GM12891 (cell line): ENCODE data around the gene RNF17.
"Not testable (repeated sequence)": the region's sequence is repeated elsewhere in the genome, so short reads cannot be mapped to it uniquely, and the experiment has no call there.

ENCODE experiments used
- DNase-seq: peaks from one replicate; pipeline ENCODE4 v3.0.0; 2011; ENCODE audit warnings: low spot score; ENCODE audit not compliant: insufficient read length
- FAIRE-seq: peaks from 2 replicates; lab custom pipeline; 2011; peaks lifted over from hg19 to GRCh38; lab: Jason Lieb, UNC
- PAX5 ChIP-seq: IDR thresholded peaks from 2 replicates; pipeline ENCODE4 v1.6.1; 2011; ENCODE audit warnings: low read length, moderate library complexity, mild to moderate bottlenecking; ENCODE audit not compliant: insufficient read depth, severe bottlenecking
- POLR2A ChIP-seq: IDR thresholded peaks from 2 replicates; pipeline ENCODE4 v1.6.1; 2011; ENCODE audit warnings: low read depth, low read length, control low read depth
- POLR2AphosphoS5 ChIP-seq: IDR thresholded peaks from 2 replicates; pipeline ENCODE4 v1.6.1; 2011; ENCODE audit warnings: low read depth, low read length, control low read depth
- POU2F2 ChIP-seq: IDR thresholded peaks from 2 replicates; pipeline ENCODE4 v1.6.1; 2011; ENCODE audit warnings: low read depth, mild to moderate bottlenecking, control low read depth, low read length, moderate library complexity
- SPI1 ChIP-seq: IDR thresholded peaks from 2 replicates; pipeline ENCODE4 v1.6.1; 2011; ENCODE audit warnings: low read depth, low read length, control low read depth
- TAF1 ChIP-seq: IDR thresholded peaks from 2 replicates; pipeline ENCODE4 v1.6.1; 2011; ENCODE audit warnings: low read depth, low read length, control low read depth

RNF17 gene

GRCh38 chr13:24730873-24731567 lies 32.9 kb upstream of the RNF17 start:
- DNase-seq: not testable (repeated sequence)
- peak; percentile 77 for FAIRE-seq
- TF ChIP-seq SPI1: peak; percentile 70

DNA sequence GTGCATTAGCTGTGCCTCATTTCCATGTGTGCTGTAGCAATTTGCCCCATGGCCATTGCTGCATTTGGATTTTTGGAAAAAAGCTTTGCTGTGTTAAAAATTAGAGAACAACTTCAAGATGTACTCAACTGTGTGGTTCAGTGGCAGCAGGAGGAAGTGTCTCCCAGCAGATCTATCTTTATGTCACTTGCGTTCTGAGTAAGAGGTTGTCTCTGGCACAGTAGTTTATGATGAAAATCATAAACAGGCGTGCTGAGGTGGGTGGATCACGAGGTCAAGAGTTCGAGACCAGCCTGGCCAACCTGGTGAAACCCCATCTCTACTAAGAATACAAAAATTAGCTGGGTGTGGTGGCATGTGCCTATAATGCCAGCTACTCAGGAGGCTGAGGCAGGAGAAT lies 29.0 kb upstream of the RNF17 start:
- TF ChIP-seq POLR2AphosphoS5: no peak
- TF ChIP-seq POLR2A: no peak
- no peak for TF ChIP-seq TAF1
- no peak for TF ChIP-seq POU2F2
- peak; percentile 73 for TF ChIP-seq SPI1
- FAIRE-seq: peak; percentile 69
- no peak for DNase-seq

DNA sequence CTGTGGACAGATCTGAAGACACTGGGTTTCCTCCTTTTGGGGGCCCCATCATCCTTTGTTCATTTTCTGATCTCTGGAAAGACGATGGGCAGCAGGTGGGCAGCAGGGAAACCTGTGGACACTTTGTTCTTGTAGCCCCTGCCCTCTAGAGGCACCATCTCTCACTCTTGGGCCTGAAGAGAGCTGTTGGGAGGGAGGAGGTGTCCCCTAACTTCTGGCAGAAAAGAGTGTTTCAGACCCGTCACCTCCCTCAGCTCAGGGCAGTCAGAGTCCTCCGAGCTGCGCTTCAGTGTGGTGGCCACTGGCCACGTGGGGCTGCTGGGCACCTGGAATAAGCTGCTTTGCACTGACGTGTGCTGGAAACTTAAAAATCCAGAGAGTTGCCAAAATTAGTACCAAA lies 26.9 kb upstream of the RNF17 start:
- TF ChIP-seq SPI1 (no peak), PAX5 (no peak), POLR2AphosphoS5 (no peak), POLR2A (no peak), TAF1 (no peak), POU2F2 (no peak)
- FAIRE-seq: no peak
- DNase-seq: no peak

GRCh38 chr13:24738366-24738847 lies 25.6 kb upstream of the RNF17 start:
- FAIRE-seq (no peak), DNase-seq (no peak)
- TF ChIP-seq PAX5 (no peak), POU2F2 (no peak), SPI1 (no peak), POLR2AphosphoS5 (no peak), POLR2A (no peak), TAF1 (no peak)

DNA sequence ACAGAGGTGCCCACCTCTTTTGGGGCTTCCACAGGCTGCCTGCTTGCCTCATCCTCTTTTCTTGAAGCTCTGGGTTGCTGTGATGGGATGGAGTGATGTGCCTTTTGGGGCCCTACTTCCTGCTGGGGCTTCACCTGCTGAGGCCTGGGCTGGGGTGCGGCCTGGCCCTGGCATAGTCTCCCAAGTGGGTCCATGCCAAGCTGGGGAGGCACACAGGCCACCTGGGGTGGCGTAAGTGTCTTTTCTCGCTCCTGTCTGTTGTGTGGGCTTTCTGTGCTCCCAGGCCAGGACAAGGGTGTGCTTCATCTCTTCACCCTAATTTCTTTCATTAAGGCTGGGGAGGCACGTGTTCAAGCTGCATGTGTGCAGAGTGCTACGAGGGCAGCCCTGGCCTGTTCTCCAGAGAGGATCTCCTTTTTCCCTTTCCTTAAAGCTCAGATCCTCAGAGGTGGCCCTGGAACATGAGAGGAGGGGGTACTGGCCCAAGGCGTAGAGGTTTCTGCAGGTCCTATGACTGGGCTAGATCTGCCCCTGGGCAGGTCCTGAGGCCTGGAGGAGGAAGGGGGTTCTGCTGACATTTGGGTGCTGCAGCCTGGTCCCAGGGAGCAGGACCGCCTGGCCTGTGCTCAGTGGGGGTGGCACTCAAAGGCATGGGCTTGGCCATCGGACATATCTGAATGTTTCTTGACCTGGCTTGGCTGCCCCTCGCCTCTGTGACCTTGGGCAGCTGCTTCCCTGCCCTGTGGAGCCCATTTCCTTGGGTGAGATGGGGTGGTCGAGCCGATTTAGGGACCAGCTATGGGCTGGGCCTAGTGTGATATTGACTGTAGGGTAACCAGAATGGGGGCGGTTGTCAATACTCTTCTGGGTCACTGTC lies 23.7 kb upstream of the RNF17 start:
- DNase-seq: no peak
- TF ChIP-seq POU2F2 (no peak), SPI1 (no peak), POLR2A (no peak), POLR2AphosphoS5 (no peak)
- FAIRE-seq: no peak

- TF ChIP-seq POU2F2: no peak
- DNase-seq: no peak
- peak; percentile 33 for FAIRE-seq
Measured at GRCh38 chr13:24741016-24741662, 22.8 kb upstream of the RNF17 start.

DNA sequence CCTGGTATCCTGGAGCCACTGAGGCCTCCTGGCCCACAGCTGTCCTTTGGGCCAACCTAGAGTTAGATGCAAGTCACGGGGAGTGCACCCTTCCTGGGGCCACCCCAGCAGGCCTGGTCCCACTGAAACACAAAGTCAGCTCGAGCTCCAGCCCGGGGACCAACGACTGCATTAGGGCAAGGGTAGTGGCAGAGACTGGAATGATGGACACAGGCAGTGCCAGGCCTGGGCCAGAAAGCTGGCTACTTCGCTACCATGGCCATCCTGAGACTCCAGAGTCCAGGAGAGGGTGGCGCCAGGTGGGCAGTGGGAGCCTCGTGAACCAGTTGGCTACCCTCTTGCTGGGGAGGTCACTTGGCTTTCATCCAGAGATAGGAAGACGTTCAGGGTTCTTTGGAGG lies 22.2 kb upstream of the RNF17 start:
- TF ChIP-seq PAX5: no peak
- FAIRE-seq (no peak), DNase-seq (no peak)

DNA sequence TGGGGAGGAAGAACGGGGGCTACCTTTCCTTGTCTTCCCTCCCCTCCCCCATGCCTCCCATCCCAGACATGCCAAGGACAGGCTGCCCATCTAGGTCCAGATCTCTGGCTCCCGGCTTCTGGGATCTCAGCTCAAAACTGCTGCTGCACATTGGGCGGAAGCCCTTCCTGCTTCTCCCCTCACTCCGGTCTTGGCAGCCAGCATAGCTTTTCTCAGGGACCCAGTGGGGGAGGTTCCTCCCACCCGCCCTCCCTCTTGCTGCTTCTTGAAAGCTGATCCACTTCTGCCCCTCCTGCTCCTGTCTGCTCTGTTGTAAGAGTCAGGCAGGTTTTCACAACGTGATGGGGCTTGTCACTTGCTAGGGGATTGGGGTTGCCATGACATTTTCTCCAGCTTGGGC lies 21.7 kb upstream of the RNF17 start:
- FAIRE-seq: no peak
- TF ChIP-seq POU2F2: no peak
- TF ChIP-seq POLR2AphosphoS5: no peak
- DNase-seq: no peak

- TF ChIP-seq SPI1 (no peak), POLR2AphosphoS5 (no peak), POU2F2 (no peak), PAX5 (no peak), TAF1 (no peak), POLR2A (no peak)
- DNase-seq (no peak), FAIRE-seq (no peak)
Measured at GRCh38 chr13:24742977-24743376, 21.0 kb upstream of the RNF17 start.

DNA sequence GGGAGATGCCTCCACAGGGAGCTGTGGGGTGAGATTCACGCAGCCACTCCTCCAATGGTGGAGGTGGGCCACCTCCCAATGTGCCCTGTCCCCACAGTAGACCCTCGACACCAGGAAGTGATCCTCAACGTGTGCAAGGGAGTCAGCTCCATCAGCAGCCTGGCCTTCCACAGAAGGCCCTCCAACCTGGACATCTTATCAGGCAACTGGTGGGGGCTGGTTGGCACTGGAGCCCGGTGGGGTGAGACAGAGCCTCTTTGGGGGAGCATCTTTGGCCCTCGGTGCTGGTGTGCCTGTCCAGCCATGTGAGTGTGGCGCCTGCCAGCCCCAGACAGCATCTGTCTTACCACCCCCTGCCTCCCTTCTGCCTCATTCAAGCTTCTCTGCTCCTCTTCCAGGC lies 19.7 kb upstream of the RNF17 start:
- FAIRE-seq (no peak), DNase-seq (no peak)
- no peak for TF ChIP-seq SPI1

DNA sequence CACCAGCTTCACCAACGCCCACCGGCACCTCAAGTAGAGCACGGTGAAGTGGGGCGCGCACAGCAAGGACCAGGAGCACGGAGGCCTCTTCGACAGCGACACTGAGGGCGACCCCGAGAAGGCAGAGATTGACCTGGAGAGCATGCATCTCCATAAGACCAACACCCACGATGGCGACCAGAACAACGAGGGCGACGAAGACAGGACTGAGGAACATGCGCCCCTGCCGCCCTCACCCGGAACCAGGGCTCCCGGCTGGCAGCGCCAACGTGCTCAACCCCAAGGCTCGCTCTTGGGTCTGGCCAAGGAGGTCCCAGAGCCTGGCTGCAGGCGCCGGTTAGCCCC lies 18.5 kb upstream of the RNF17 start:
- FAIRE-seq (no peak), DNase-seq (no peak)
- no peak for TF ChIP-seq POLR2AphosphoS5
- no peak for TF ChIP-seq POLR2A
- no peak for TF ChIP-seq PAX5
- no peak for TF ChIP-seq TAF1
- TF ChIP-seq SPI1: no peak
- no peak for TF ChIP-seq POU2F2
